GM19193 (cell line): Measurements from ENCODE around the gene NEU2.

Source experiments
- POLR2A ChIP-seq: IDR thresholded peaks from 4 replicates; pipeline ENCODE4 v1.6.1; 2011; ENCODE audit not compliant: insufficient read depth, insufficient read length; ENCODE audit errors: extremely low read depth

NEU2 gene

GRCh38 chr2:233072838-233073237 lies 40.4 kb downstream of the NEU2 start:
- TF ChIP-seq POLR2A: no peak

- TF ChIP-seq POLR2A: no peak
These were observed 41.6 kb downstream of the NEU2 start for GRCh38 chr2:233074106-233074505.

- peak; percentile 10 for TF ChIP-seq POLR2A
These were observed 42.9 kb downstream of the NEU2 start for GRCh38 chr2:233075141-233075965.

- peak; percentile 19 for TF ChIP-seq POLR2A
These were observed 43.5 kb downstream of the NEU2 start for GRCh38 chr2:233075966-233076339.

GRCh38 chr2:233076749-233077148 lies 44.3 kb downstream of the NEU2 start:
- TF ChIP-seq POLR2A: no peak

GRCh38 chr2:233079473-233079877 lies 47.0 kb downstream of the NEU2 start:
- TF ChIP-seq POLR2A: peak; percentile 25

GRCh38 chr2:233079953-233080835 lies 47.7 kb downstream of the NEU2 start:
- TF ChIP-seq POLR2A: no peak

- no peak for TF ChIP-seq POLR2A
These were observed 48.4 kb downstream of the NEU2 start for GRCh38 chr2:233080836-233081229.

- TF ChIP-seq POLR2A: peak; percentile 43
These were observed 48.8 kb downstream of the NEU2 start for GRCh38 chr2:233081232-233081730.

GRCh38 chr2:233081731-233082221 lies 49.3 kb downstream of the NEU2 start:
- no peak for TF ChIP-seq POLR2A

GRCh38 chr2:233082222-233082930 lies 49.9 kb downstream of the NEU2 start:
- no peak for TF ChIP-seq POLR2A

GRCh38 chr2:233082931-233083755 lies 50.7 kb downstream of the NEU2 start:
- TF ChIP-seq POLR2A: peak; percentile 22

- TF ChIP-seq POLR2A: no peak
These were observed 51.3 kb downstream of the NEU2 start for GRCh38 chr2:233083782-233084181.

- peak; percentile 51 for TF ChIP-seq POLR2A
These were observed 52.0 kb downstream of the NEU2 start for GRCh38 chr2:233084488-233084887.
